Measurements from ENCODE around the gene MRPL36.

DNA sequence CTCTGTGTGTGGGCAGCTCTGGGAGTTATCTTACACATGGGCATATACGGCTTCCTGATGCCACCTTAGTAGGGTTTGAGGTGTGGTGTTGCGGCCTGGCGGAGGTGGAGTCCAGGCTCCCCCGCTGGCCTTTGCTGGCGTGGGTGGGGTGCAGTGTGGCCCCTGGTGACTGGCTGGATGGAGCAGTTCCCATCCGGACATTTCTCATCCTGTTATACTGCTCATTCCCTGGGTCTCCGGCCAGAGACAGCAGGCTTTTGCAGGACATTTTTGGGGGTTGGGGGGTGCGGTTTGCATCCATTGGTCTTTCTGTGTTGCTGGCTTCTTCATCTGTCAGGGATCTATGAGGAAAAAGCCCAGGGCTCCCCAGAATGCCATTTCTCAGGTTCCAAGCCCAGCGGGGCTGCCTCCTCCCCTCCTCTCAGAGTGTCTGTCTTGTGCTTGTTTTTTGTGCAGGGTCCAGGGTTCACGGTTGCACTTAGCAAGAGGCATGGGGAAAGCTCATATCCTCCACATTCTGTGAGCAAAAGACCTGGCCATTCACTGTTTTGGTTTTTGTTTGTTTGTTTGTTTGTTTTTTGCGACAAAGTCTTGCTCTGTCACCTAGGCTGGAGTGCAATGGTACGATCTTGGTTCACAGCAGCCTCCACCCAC, 23.9 kb upstream of the MRPL36 start:
- TF ChIP-seq, protein P1, sequence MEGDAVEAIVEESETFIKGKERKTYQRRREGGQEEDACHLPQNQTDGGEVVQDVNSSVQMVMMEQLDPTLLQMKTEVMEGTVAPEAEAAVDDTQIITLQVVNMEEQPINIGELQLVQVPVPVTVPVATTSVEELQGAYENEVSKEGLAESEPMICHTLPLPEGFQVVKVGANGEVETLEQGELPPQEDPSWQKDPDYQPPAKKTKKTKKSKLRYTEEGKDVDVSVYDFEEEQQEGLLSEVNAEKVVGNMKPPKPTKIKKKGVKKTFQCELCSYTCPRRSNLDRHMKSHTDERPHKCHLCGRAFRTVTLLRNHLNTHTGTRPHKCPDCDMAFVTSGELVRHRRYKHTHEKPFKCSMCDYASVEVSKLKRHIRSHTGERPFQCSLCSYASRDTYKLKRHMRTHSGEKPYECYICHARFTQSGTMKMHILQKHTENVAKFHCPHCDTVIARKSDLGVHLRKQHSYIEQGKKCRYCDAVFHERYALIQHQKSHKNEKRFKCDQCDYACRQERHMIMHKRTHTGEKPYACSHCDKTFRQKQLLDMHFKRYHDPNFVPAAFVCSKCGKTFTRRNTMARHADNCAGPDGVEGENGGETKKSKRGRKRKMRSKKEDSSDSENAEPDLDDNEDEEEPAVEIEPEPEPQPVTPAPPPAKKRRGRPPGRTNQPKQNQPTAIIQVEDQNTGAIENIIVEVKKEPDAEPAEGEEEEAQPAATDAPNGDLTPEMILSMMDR (IDR thresholded peaks at IDR 0.05) = no peak
- TF ChIP-seq ZFX (IDR thresholded peaks at IDR 0.05; ENCODE audit: borderline replicate concordance) = no peak
